ENCODE data around the gene RBM28.

The RBM28 gene

GRCh38 chr7:128275681-128276080 is 68.0 kb downstream of the RBM28 start:
- H3K4me3 ChIP-seq (ENCODE audit: low read depth, low read length), result no peak overlapping the region
- H3K27me3 ChIP-seq (replicated peaks), result peaks cover 25% of the 10 kb centered on the region
- in situ Hi-C loops (cut with HindIII; ENCODE audit: low pct_ligation_motif_present, low sequenced_read_pairs), result no loop called here

GRCh38 chr7:128274884-128275603 is 68.7 kb downstream of the RBM28 start:
- Histone ChIP-seq H3K4me3 (ENCODE audit: low read depth, low read length) (no peak overlapping the region), H3K36me3 (replicated peaks) (no peaks in the 10 kb centered on the region), H3K27ac (no peak overlapping the region), H3K27me3 (replicated peaks) (peaks cover 27% of the 10 kb centered on the region)
- no peak for TF ChIP-seq CTCF (IDR thresholded peaks at IDR 0.05; ENCODE audit: low read depth, low read length, missing control alignments)
- DNase-seq, result no peak
- in situ Hi-C loops (cut with HindIII; ENCODE audit: low pct_ligation_motif_present, low sequenced_read_pairs), result no loop called here

More at GRCh38 chr7:128275681-128276080, 68.0 kb downstream of the RBM28 start:
- TF ChIP-seq CTCF (IDR thresholded peaks at IDR 0.05; ENCODE audit: low read depth, low read length, missing control alignments), result no peak
- no peaks in the 10 kb centered on the region for H3K36me3 ChIP-seq (replicated peaks)
- H3K27ac ChIP-seq, result no peak overlapping the region
- no peak for DNase-seq

- Histone ChIP-seq H3K36me3 (replicated peaks) (no peaks in the 10 kb centered on the region), H3K4me3 (ENCODE audit: low read depth, low read length) (no peak overlapping the region), H3K27ac (no peak overlapping the region), H3K27me3 (replicated peaks) (peaks cover 27% of the 10 kb centered on the region)
- TF ChIP-seq CTCF (IDR thresholded peaks at IDR 0.05; ENCODE audit: low read depth, low read length, missing control alignments), result no peak
- in situ Hi-C loops (cut with HindIII; ENCODE audit: low pct_ligation_motif_present, low sequenced_read_pairs), result no loop called here
- DNase-seq, result no peak
These were observed 69.3 kb downstream of the RBM28 start for GRCh38 chr7:128274246-128274883.

- no peak for DNase-seq
- Histone ChIP-seq H3K27ac (no peak overlapping the region), H3K4me3 (ENCODE audit: low read depth, low read length) (peak overlapping the region; percentile 35), H3K27me3 (replicated peaks) (peaks cover 37% of the 10 kb centered on the region), H3K36me3 (replicated peaks) (no peaks in the 10 kb centered on the region)
- no peak for TF ChIP-seq CTCF (IDR thresholded peaks at IDR 0.05; ENCODE audit: low read depth, low read length, missing control alignments)
- in situ Hi-C loops (cut with HindIII; ENCODE audit: low pct_ligation_motif_present, low sequenced_read_pairs), result no loop called here
These were observed 71.7 kb downstream of the RBM28 start for GRCh38 chr7:128271942-128272481.

GRCh38 chr7:128271471-128271941 is 72.2 kb downstream of the RBM28 start:
- Histone ChIP-seq H3K36me3 (replicated peaks) (no peaks in the 10 kb centered on the region), H3K27me3 (replicated peaks) (peaks cover 37% of the 10 kb centered on the region), H3K27ac (no peak overlapping the region), H3K4me3 (ENCODE audit: low read depth, low read length) (peak overlapping the region; percentile 35)
- DNase-seq, result no peak
- in situ Hi-C loops (cut with HindIII; ENCODE audit: low pct_ligation_motif_present, low sequenced_read_pairs), result no loop called here
- TF ChIP-seq CTCF (IDR thresholded peaks at IDR 0.05; ENCODE audit: low read depth, low read length, missing control alignments), result no peak
